Mesothelial cell of epicardium (in vitro differentiated cells): ENCODE data around the gene KCNH6. TPM values are rescaled to one million over a fixed set of nuclear protein-coding genes. Genes with fewer than 3 reads are reported as not detected.

Experiments used
- DNase-seq, 2 experiments: peaks; one replicate each; pipeline ENCODE4 v3.0.0; 2021; ENCODE audit warnings: low spot score in 2 of 2; ENCODE audit not compliant: unreplicated experiment in 2 of 2
- H3K27ac Mint-ChIP-seq: 2 replicates; pipeline ENCODE4 v1.8.0; 2021; ENCODE audit warnings: mixed read lengths
- H3K27me3 Mint-ChIP-seq: 2 replicates; pipeline ENCODE4 v1.8.0; 2021; ENCODE audit warnings: low read depth, mixed read lengths
- H3K36me3 Mint-ChIP-seq: 2 replicates; pipeline ENCODE4 v1.8.0; 2021; ENCODE audit warnings: mixed read lengths
- H3K4me1 Mint-ChIP-seq: 2 replicates; pipeline ENCODE4 v1.8.0; 2021; ENCODE audit warnings: mixed read lengths
- H3K4me3 Mint-ChIP-seq: 2 replicates; pipeline ENCODE4 v1.8.0; 2021; ENCODE audit warnings: mild to moderate bottlenecking, moderate library complexity, mixed read lengths
- H3K9me3 Mint-ChIP-seq: 2 replicates; pipeline ENCODE4 v1.8.0; 2021; ENCODE audit warnings: mixed read lengths
- total RNA-seq: library from RNA; stranded (reverse); gene quantifications from 3 replicates; pipeline ENCODE4 v1.2.1, GENCODE V29; 2021
- TF ChIP-seq, protein P1 (sequence below): fragments of 200-600 bp; sonication (generic); IDR thresholded peaks from one replicate; pipeline ENCODE4 v1.5.0; 2021; ENCODE audit warnings: antibody characterized with exemption; ENCODE audit not compliant: unreplicated experiment

The KCNH6 gene
- total RNA-seq, 1 donor from 2014 or later, result not detected

DNA sequence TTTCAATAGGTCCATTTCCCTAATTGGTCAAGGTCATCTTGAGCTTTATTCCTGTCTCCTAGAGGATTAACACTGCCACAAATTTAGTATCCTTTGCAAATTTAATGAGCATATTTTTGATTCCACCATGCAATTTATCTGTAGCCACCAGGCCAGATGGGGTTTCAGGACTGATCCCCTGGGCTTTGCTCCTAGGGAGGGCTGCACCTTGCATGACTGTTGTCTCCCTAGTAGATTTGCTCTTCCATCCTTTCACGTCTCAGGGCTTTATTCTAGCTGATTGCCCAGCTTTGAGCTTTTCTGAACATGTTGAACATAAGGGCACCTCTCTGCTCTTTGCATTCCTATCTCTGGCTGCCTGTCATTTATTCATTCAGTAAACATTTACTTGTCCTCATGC, 7.7 kb upstream of the KCNH6 start:
- Mint-ChIP-seq H3K4me1 (no peaks in the 10 kb centered on the region), H3K27me3 (peaks cover 60% of the 10 kb centered on the region)

GRCh38 chr17:63516910-63517824, 6.0 kb upstream of the KCNH6 start:
- H3K9me3 Mint-ChIP-seq, result no peaks in the 10 kb centered on the region
- no peak for DNase-seq
- TF ChIP-seq, protein P1, sequence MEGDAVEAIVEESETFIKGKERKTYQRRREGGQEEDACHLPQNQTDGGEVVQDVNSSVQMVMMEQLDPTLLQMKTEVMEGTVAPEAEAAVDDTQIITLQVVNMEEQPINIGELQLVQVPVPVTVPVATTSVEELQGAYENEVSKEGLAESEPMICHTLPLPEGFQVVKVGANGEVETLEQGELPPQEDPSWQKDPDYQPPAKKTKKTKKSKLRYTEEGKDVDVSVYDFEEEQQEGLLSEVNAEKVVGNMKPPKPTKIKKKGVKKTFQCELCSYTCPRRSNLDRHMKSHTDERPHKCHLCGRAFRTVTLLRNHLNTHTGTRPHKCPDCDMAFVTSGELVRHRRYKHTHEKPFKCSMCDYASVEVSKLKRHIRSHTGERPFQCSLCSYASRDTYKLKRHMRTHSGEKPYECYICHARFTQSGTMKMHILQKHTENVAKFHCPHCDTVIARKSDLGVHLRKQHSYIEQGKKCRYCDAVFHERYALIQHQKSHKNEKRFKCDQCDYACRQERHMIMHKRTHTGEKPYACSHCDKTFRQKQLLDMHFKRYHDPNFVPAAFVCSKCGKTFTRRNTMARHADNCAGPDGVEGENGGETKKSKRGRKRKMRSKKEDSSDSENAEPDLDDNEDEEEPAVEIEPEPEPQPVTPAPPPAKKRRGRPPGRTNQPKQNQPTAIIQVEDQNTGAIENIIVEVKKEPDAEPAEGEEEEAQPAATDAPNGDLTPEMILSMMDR, result no peak
- no peak overlapping the region for H3K4me3 Mint-ChIP-seq
- H3K27me3 Mint-ChIP-seq, result peaks cover 76% of the 10 kb centered on the region
- no peak overlapping the region for H3K27ac Mint-ChIP-seq
- H3K36me3 Mint-ChIP-seq, result no peaks in the 10 kb centered on the region
- no peaks in the 10 kb centered on the region for H3K4me1 Mint-ChIP-seq

More for the DNA sequence above, 7.7 kb upstream of the KCNH6 start:
- no peak overlapping the region for H3K4me3 Mint-ChIP-seq
- no peaks in the 10 kb centered on the region for H3K9me3 Mint-ChIP-seq
- no peaks in the 10 kb centered on the region for H3K36me3 Mint-ChIP-seq
- DNase-seq, result no peak
- no peak overlapping the region for H3K27ac Mint-ChIP-seq
- TF ChIP-seq, protein P1, result no peak

- H3K27ac Mint-ChIP-seq, result no peak overlapping the region
- DNase-seq, result no peak
- TF ChIP-seq, protein P1, result no peak
- H3K4me1 Mint-ChIP-seq, result no peaks in the 10 kb centered on the region
- H3K36me3 Mint-ChIP-seq, result no peaks in the 10 kb centered on the region
- no peak overlapping the region for H3K4me3 Mint-ChIP-seq
- H3K9me3 Mint-ChIP-seq, result no peaks in the 10 kb centered on the region
- H3K27me3 Mint-ChIP-seq, result peaks cover 77% of the 10 kb centered on the region
Observed at GRCh38 chr17:63517825-63518534, 5.2 kb upstream of the KCNH6 start.

GRCh38 chr17:63519116-63519881, 3.9 kb upstream of the KCNH6 start:
- no peak for DNase-seq
- no peaks in the 10 kb centered on the region for H3K9me3 Mint-ChIP-seq
- no peaks in the 10 kb centered on the region for H3K36me3 Mint-ChIP-seq
- H3K27ac Mint-ChIP-seq, result no peak overlapping the region
- TF ChIP-seq, protein P1, result no peak
- H3K4me3 Mint-ChIP-seq, result no peak overlapping the region
- peaks cover 78% of the 10 kb centered on the region for H3K27me3 Mint-ChIP-seq
- H3K4me1 Mint-ChIP-seq, result peaks cover 7% of the 10 kb centered on the region
